Stimulated activated CD4-positive, alpha-beta T cell treated with anti-CD3 and anti-CD28 coated beads, TNF-alpha, amount 100 ng/mL, for 24 hours (primary cell): Measurements from ENCODE around the gene PTGDR2.

Experiments
- DNase-seq, 3 experiments: peaks; one replicate each; pipeline ENCODE4 v3.0.0-alpha.2; 2020; ENCODE audit warnings: low read depth in 3 of 3

Gene PTGDR2

DNA sequence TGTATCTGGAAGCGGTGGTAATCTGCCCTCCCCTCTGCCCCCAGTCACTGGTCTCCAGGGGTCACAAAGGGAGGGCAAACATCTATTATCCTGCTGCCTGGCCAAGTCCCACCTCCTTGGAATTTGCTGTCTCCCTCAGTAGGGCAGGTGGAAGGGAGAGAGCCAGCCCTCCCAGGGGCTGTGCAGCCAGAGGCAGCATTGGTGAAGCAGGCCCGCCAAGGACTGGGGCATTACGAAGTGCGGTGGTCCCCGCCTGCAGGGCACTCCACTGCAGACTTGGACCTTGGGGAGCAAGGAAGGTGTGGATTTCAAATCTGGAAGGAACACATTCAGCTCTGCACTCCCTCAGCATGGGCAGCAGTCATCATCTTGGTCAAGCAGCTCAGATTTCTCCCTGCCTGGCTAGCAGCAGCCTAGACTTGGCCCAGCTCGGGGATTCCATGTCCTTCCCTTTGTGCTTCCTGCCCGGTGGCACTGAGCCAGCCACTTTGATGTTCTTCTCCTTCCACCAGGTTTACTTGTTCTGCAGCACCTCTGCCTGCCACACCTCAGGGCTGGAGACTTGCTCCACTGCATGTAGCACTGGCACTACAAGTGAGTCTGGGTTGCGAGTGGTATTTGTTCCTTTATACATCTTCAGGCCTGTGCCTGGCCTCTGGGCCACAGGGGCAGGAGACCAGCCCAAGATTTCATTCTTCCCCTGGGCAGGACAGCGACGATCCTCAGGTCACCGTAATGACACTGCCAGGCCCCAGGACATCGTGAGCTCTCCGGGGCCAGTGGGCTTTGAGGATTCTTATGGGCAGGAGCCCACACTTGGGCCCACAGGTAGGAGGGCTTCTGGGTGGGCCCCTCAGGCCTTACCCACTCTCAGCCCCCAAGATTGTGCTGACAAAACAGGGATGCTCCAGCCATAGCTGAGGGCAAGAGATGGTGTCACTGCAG is 18.9 kb upstream of the PTGDR2 start:
- DNase-seq = no peak

DNA sequence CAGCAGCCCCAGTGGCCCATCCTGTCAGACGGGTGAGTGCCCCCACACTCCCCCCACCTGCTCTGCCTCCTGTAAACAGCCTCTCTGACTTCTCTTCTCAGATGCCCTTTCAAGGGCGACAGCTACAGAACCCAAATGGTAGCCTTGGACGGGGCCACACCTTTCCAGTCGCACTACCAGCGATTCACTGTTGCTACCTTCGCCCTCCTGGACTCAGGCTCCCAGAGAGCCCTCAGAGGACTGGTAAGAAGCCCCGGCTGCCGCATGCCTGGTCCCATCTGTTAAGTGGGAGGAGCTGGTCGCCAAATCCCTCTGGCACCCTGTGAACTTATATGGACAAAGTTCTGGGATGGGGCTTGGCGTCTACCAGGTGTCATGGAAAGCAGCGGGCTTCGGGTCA is 17.8 kb upstream of the PTGDR2 start:
- DNase-seq = no peak

DNA sequence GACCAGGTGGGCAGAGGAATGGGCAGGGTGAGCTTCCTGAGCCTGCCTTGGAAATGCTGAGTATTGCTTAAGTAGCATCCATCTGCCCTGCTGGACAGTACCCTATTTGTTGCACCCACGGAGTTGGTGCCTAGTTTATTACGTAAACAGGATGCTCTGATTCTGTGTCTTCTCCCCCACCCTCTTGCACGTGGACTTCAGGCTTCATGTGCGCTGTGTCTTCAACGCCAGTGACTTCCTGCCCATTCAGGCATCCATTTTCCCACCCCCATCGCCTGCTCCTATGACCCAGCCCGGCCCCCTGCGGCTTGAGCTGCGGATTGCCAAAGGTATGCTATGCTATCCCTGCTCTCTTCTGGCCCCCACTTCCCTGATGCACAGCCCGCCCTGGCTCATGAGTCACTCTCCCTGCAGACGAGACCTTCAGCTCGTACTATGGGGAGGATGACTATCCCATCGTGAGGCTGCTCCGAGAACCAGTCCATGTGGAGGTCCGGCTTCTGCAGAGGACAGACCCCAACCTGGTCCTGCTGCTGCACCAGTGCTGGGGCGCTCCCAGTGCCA is 17.3 kb upstream of the PTGDR2 start:
- no peak for DNase-seq

DNA sequence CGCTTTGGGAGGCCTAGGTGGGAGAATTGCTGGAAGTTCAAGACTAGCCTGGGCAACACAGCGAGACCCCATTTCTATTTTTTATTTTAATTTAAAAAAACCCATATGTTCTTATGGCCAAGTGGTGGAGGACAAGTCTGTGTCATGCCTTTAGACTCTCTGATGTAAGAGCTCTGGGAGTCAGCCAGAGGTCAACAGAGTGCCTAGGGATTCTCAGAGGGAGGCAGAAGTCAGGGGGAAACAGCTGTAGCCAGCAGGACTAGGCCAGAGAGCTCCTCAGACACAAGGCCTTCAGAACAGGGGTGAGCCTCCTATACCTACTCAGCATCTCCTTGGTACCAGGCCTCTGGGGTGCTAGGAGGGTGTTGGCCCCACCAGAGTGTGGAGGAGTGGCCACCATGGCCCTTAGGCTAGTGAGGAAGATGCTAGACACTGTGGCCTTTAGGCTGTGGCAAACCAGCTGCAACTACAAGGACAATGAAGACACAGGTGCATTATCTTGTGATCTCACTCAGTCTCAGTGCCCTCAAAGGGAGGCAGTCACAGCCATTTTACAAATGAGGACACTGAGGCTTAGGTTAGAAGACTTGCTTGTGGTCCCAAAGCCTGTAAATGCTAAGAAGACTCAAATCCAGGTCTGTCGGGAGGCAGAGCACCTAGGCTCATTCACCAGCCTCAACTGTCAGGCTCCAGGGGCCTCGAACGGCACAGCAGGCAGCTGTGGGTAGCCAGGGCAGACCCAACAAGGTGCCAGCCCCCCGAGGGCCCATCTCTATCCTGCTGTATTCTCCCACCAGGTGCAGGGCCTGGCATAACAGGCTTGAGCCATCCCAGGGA is 16.6 kb upstream of the PTGDR2 start:
- DNase-seq = no peak

DNA sequence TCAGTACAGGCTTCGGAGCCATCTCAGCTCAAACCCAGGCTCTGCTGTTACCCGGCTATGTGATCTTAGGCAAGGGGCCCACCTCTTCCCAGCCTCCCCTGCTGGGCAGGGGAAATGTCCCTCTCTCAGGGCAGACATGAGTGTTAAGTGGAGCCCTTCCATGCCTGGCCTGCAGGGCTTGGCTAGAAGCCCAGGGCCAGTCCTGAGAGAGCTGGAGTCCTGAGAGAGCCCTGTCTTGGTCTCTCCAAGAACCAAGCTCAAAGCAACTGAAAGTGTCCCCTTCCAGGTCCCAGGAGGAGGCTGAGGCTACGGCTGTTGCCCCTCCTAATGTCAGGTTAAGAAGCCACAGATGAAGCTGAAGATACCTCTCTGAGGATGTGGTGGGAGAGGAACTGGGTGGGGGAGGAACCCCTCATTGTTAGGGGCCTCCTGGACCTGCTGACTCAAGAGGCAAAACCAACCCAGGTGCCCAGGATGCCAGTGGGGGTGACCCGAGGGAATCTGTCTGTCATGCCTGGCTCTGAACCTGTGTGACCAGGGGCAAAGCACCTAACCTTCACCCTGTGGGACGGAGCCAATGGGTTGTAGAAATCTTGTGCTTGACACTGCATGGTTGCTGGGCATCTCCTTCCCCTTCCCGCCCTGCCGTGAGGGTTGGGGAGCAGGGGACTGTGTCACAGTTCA is 15.8 kb upstream of the PTGDR2 start:
- no peak for DNase-seq

DNA sequence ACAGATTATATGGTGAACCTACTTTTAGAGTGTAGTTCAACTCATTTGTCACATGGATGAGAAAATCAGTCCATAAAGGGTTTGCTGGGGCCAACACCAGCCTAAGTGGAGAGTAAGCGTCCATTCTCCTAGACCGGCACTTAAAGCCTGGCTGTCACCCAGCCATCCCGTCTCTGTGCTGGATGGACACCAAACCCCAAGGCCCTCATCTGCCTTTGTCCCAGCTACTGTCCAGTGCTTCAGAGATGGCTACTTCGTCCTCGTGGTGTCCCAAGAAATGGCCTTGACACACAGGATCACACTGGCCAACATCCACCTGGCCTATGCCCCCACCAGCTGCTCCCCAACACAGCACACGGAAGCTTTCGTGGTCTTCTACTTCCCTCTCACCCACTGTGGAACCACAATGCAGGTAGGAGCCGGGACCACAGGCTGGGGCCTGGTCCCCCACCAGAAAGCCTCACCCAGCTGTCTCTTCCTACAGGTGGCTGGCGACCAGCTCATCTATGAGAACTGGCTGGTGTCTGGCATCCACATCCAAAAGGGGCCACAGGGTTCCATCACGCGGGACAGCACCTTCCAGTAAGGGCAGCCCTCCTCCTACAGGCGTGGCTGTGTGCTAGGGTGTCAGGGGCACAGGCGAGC is 15.1 kb upstream of the PTGDR2 start:
- no peak for DNase-seq

DNA sequence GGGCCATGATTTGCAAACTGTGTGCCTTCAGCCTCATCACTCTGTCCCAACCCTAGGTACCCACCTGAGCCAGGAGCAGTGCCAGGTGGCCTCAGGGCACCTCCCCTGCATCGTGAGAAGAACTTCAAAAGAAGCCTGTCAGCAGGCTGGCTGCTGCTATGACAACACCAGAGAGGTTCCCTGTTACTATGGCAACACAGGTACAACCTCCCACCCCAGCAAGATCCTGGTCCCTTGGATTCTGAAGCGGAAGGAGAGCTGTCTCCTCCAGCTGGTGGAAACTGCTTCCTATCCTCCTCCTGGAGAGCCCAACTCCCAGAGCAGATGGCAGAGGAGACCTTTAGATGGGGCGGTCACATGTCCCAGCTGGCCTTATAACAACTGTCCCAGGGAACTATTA is 14.5 kb upstream of the PTGDR2 start:
- no peak for DNase-seq

DNA sequence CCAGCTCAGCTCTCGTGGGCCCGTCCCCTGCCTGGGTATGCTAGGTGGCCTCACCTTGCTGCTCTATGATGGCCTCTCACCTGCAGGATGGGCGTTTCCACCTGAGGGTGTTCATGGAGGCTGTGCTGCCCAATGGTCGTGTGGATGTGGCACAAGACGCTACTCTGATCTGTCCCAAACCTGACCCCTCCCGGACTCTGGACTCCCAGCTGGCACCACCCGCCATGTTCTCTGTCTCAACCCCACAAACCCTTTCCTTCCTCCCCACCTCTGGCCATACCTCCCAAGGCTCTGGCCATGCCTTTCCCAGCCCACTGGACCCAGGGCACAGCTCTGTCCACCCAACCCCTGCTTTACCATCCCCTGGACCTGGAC is 13.7 kb upstream of the PTGDR2 start:
- DNase-seq = no peak

DNA sequence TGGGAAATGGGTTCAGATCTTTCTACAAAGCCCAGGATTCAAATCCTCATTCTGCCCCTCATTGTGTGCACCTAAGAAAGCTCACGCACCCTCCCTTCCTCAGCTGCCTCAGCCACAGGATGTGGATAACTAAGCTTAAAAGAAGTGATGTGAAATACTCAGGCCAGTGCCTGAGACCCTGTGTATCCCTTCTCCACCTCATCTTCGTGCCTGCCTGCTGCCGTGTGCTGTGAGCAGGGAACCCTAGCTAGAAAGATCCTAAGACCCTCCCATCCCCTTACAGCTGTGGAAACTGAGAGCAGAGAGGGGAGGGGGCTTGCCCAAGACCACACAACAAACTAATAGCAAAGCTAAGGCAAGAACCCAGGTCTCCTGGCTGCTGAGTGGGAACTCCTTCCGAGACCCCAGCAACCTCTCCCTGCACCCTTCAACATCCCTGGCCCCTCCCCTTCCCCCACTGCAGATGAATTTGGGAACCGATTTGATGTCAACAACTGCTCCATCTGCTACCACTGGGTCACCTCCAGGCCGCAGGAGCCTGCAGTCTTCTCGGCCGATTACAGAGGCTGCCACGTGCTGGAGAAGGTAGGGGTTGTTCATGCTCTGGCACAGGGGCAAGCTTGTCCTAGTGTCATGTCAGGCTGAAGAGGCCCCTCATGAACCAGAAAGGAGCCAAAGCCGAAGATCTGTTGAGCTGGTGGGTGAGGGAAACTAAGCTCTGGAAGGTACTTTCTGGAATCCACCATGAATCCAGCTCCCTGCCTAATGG is 13.1 kb upstream of the PTGDR2 start:
- no peak for DNase-seq

DNA sequence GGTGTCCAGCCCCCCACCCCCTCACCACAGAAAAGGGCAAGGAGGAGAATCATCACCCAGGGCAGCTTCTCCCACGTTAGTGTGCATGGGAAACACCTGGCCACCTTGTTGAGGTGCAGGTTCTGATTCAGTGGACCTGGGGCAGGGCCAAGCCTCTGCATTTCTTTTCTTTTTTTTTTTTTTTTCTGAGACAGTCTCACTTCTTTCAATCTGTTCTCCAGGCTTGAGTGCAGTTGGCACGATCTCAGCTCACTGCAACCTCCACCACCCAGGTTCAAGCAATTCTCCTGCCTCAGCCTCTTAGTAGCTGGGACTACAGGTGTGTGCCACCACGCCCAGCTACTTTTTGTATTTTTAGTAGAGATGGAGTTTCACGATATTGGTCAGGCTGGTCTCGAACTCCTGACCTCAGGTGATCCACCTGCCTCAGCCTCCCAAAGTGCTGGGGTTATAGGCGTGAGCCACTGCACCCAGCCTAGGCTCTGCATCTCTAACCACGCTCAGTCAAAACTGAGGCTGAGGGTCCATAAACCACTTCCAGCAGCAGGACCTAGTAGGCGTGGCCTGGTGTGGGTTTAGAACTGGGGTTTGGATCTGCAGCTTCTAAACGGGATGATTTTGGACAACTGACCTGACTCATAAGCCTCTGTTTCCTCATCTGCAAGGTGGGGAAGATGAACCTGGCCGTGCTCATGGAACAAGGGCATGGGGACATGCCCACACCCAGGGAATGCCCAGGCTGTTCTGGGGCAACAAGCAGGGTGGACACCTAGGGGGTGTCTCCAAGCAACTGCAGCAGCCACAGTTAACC is 12.3 kb upstream of the PTGDR2 start:
- DNase-seq = no peak

DNA sequence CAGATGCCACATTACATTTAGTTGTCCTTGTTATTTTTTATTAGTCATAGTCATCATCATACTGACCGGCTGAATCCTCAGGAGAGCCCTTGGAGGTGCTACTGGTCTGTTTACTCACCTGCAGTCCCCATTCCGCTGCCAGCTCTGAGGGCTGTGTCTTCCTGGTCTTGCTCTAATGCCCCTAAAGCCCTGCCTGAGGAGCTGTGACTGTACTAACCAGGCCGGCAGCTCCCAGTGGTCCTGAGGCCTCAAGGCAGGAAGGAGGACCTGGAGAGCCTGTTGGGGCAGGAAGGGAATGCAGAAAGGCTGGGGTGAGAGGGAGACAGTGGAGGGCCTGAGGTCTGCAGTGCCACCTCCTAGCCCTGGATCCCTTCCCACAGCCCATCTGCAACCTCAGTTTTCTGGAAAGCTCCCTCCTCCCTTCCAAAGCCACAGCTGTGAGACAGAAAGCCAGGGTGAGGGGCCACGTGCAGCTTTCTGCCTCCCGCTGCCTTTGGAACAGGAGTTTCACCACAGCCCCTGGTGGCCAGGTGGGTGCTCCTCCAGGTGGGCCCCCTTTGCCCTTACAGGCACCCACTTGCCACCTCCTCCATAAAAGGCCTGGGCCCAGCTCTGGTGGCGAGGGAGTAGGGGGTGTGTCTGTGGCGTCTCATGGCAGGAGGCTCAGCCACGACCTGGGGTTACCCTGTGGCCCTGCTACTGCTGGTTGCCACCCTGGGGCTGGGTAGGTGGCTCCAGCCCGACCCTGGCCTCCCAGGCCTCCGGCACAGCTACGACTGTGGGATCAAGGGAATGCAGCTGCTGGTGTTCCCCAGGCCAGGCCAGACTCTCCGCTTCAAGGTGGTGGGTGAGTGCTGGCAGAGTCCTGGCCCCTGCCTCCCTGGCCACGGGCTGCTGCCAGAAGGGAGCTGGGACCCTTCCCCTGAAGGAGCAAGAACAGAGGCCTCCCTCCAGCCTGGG is 11.4 kb upstream of the PTGDR2 start, which contains the start of gene ZP1:
Gene ZP1, plus strand, starts transcription at position 632 of the 960 bp plus-strand sequence. Its CDS starts 20 bp downstream, at position 652.
- no peak for DNase-seq

DNA sequence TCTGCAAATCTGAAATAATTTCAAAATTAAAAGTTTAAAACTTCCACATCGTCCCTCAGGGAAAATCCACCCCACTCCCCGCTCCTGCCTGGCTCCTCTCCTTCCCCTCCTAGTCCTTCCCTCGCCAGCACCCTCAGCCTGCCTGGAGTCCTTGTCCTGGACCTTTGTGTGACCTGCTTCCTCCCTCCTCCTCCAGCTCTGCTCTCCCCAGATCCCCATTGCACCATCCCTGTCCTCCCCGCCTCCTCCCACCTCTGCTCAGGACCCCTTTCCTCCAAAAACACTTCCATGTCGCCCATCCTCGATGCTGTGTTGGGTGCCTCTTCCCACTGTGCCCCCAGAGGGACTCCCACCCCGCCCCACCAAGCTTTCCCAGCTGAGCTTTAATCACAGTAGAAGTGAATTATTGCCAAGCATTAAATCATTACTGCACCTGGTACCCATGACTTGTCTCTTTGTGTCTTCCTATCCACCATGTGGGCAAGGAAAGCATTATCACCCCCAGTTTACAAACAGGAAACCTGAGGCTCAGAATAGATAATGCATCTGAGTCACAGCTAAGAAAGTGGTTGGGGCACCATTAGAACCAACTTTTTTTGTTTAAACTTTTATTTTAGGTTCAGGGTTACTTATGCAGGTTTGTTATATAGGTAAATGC is 9.2 kb upstream of the PTGDR2 start:
- DNase-seq = no peak

DNA sequence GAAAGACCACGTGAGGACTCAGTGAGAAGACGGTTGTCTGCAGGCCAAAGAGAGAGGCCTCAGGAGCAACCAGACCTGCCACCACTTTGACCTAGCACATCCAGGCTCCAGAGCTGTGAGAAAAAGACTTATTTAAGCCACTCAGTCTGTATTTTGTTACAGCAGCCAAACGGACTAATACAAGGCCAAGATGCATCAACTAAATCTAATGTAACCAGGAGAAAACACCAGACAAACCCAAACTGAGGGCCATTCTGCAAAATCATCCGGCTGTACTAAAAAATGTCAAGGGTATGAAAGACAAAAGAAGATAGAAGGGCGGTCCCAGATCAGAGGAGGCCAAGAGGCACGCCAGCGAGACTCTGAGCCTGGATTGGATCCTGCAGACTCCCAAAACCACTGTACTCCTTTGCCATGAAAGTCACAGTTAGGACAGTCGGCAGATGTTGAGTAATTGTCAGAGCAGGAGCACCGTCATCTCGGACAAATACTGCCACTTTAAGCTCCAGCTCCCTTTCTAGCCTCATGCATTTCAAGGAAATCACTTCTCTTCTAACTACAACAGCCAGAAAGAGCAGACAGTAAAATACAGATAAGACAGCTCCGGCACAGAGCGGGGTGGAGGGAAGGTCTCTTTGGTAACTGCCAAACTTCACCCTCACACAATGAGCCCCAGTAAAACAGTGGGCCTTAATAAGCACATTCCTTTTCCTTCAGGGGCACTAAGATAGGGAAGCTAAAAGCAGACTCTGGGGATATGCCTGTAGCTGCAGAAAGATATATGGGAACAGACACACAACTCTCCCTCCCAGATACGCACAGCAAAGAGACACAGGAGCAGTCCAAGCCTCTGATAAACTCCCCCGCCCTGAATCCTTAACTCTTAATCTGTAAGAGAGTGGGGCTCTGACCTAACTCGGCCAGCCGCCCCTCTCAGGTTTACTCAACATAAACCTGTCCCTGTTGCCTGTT is 8.1 kb upstream of the PTGDR2 start:
- no peak for DNase-seq

DNA sequence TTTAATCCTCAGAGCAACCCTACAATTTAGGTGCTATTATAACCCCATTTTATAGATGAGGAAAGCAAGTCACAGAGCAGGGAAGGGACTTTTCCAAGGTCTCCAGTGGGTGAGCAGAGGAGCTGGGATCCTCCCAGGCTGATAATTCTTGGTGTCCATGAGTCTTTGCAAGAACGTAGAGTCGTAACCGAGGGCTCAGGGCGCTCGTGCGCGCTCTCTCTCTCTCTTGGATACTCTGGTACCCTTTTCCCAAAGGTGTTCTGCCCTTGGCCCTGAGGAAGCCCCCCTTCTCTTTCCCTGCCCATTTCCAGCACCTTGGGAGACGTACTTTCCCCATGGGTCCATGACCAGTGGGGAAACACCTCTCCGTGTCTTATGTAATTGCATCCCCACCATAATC is 6.4 kb upstream of the PTGDR2 start:
- DNase-seq = no peak

DNA sequence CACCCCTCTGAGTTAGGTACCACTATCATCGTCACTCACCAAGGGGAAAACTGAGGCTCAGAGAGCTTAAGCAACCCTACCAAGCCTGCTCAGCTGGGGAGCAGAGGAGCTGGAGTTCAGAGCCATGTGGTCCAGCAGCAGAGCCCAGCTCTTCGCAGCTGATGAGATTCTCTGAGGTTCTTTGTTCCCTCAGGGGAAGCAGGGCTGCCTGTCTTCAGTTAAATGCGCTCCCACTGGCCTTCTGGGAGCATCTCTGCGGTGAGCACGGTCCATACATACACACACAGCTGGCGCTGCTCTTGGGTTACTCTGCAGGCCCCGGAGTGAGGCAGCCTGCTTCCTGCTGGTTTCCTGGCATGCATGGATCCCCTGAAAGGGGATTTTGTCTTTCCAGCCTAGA is 5.2 kb upstream of the PTGDR2 start:
- DNase-seq = no peak

DNA sequence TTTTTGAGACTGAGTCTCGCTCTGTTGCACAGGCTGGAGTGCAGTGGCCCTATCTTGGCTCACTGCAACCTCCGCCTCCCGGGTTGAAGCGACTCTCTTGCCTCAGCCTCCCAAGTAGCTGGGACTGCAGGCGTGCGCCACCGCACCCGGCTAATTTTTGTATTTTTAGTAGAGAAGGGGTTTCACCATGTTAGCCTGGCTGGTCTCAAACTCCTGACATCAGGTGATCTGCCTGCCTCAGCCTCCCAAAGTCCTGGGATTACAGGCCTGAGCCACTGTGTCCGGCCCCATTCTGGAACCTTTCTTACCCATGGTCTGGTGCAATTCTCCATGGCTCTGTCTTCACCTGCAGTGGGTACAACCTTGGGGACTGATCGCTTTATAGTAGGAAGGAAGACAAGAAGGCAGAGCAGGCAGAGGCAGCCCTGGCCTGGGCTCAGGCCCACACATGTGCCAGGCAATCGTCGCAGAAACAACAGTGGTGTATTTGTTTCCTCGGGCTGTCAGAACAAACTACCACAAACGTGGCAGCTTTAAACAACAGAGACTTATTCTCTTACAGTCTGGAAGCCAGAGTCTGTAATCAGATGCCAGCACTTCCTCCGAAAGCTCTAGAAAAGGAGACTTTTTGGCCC is 4.0 kb upstream of the PTGDR2 start:
- DNase-seq = no peak
